GM20431 (cell line): Measurements from ENCODE around the gene RARB.

Source experiments
- in situ Hi-C: fragments of 300-500 bp; cut with MseI, MboI; formaldehyde crosslinking; loops from one replicate; pipeline ENCODE4 v1.15.0; 2020; ENCODE audit warnings: low sequenced_read_pairs; ENCODE audit not compliant: unreplicated experiment

RARB gene

DNA sequence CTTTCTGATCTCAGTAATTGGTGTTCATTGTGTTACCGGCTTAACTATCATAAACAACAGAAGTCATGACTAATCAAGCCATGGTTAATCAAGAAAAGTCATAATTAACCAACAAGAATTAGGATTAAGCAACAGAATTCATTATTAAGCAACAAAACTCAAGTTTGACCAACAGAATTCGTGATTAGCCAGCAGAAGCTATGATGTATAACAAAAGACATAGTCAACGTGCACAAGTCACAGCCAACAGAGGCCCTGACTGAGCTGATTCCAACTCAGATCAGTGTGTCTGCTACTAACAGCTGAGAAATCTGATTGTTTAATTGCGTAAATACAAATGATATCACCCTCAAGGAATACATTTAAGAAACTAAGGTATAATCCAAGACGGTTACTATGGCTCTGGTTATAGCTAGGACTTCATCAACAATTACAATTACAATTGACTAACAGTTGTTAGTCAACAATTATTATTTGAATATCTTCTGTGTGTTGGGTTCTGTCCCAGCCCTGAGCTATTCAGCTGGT is 67.7 kb downstream of the RARB start:
- in situ Hi-C loops, result no loop called here

DNA sequence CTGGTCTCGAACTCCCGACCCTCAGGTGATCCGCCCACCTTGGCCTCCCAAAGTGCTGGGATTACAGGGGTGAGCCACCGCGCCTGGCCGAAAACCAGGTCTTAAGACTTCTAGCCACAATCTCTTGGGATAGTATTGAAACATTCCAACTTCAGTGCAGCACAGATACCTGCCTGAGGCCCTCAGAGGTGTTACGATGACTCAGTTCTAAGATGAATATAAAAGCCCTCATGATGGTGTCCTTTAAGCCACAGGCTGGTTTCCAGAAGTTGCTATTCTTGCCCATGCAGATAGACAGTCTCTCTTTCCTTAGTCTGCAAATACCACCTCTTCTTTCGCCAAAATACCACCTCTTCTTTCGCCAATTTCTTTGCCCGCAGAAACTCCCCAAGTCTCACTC is 69.0 kb downstream of the RARB start:
- in situ Hi-C loops, result no loop called here

DNA sequence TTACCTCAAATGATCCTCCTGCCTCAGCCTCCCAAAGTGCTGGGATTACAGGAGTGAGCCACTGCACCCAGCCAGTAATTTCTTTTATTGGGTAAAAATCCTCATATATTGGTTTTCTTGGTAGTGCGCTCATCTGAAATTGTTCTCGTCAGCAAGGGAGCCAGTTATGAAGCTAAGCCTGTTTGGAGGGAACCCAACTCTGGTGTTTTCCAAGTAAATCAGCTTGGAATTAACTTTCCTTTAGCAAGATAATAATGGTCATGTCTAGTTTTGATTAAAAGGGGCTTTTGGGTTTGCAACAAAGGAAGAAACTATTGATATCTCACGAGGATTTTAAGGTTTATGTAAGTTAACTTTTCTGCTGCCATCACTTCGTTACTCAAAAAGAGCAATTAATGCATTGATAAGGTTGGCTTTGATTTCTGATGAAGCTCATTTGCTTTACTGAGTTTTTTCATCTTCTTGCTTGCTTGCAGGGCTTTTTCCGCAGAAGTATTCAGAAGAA is 72.7 kb downstream of the RARB start:
- in situ Hi-C loops, result no loop called here

DNA sequence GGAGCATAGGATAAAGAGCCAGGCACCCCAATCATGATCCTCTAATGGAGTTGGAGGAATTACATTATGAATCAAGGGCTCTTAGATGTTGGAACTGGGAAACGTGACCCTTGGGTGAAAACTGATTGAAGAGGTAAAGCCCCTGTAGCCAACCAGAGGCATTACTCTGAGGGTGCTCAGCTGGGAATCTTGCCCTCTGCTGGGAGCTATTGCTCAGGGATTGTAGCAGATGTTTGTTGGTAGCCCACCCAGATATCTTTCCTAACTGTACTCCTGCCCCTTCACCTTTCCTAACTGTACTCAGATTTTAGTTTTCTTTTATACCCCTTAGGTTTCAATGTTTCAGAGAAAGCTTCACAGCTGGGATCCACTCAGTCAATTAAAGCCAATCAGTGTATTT is 74.2 kb downstream of the RARB start:
- in situ Hi-C loops, result no loop called here

DNA sequence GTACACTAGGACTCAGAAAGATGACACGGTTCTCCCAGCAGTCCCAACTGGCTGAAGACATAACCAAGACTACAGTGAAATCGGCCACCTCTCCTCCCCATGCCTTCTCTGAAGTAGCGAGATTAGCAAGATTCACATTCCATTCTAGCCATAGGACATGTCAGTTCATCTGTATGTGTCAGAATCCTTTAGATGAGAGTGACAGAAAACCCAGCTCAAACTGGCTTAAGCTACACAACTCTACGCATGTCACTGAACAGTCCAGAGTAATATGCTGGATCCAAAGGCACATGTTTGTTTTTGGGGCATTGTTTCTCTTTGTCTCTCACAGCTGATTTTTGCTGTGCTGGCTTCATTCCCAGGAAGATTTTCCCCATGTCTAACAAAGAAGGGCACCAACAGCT is 75.8 kb downstream of the RARB start:
- in situ Hi-C loops, result no loop called here

DNA sequence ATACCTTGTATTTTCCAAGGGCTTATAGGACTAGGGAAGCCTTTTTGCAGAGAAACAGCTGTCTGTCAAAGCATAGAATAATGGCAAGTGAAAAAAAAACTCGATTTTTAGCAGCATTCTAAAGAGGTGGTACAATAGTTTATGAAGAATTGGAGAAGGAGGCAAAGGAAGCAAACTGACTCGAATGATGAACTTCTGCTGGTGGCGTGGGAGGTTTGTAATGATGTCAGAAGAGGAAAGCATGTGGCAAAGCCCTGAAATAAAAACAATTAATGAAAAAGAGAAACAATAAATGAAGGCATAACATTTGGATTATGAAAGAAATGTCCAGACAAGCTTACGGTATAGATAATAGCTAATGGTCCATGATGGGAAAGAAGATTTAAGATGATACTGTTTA is 77.5 kb downstream of the RARB start:
- in situ Hi-C loops, result no loop called here

DNA sequence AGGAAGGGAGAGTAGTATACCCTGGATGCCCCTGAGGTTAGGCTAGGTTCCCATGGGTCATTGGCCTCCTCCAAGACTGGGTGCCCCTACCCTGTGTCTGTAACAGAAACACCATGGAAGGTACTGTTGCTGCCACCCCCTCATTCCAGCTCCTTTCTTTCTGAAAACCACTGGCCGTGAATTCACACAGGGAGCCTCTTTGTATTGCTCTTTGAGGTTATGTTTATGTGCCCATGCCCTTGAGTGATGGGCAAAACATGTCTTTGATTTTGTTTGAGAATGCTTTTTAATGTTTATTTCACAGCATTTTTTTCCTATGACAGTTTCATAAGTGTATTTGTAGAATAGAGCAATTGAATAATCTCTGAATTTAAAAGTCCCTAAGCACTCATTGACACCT is 79.7 kb downstream of the RARB start:
- in situ Hi-C loops, result no loop called here

DNA sequence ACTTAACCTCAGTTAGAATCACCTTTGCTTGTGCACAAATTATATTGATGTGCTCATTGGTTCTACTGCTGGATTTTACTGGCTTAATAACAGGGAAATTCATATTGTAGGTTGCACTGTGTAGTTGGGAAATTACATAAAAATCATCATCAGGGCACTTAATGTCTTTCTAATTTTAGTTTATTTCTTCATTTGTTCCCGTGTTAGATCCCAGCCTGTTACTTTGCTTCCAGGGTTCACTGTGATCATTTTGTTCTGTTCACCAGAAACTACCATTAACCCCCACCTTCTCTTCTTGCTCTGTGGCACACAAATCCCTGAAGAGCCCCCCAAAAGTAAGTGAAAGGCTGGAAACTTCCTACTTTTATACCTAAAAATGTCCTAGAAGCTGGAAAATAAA is 80.4 kb downstream of the RARB start:
- in situ Hi-C loops, result no loop called here

DNA sequence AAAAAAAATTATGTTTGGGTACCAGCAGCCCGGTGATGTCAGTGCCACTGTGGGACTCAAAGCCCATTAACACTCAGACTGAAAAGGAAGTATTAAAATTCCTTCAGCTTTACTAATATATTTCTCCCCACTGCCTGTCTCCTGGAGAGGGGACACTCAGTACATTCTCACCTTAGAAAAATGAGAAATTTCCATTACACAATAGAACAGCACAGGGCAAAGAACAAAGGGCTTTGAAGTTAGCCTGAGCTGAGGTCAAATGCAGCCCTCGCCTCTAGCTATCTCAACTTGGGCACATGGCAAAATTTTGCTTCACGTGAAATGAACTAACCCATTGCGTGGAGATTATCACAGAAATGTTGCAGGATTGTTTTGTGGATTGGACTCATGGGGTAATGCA is 80.8 kb downstream of the RARB start:
- in situ Hi-C loops, result no loop called here

DNA sequence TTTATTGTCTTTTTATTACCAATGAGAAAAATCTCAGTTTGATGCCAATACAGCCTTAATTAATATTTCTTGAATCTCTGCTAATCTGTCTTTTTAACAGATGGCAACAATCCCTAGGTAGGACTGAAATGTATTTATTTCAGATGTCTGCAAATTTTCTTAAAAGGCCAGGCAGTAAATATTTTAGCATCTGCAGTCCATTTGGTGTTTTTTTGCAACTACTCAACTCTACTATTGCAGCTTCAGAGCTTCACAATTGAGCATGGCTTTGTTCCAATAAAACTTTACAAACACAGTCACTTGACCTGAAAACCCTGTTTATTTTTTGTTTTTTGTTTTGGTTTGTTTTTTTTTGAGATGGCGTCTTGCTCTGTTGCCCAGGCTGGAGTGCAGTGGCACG is 82.7 kb downstream of the RARB start:
- in situ Hi-C loops, result no loop called here

DNA sequence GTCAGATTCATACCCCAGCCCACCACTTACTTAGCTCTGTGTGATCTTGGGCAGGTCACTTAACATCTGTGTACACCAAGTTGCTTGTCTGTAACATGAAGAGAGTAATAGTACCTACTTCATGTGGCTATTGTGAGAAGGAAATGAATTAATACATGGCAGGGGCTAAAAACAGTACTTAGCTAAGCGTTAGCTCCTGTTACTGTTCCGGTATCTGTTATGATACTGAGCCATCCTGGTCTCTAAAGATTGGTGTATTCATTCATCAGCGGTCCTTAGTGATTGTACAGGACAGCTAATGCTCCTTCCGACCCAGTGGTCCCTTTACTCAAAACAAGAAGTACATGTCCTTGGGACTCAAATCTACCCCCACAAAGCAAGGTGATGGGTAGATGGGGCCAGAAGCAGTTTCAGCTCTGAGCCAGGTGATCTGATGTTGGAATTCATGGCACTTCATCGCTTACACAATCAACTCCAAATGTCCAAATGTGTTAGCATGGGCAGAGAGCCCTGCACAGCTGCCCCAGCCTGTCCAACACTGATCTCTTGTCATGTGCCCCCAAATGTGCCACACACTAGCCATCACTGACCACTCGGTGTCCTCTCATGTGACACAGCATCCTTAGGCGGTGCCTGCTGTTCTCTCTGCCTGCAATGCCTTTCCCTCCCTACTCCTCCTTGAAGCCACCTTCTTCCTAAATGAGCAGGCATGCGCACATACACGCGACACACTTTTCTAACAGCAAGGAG is 84.1 kb downstream of the RARB start:
- in situ Hi-C loops, result no loop called here

DNA sequence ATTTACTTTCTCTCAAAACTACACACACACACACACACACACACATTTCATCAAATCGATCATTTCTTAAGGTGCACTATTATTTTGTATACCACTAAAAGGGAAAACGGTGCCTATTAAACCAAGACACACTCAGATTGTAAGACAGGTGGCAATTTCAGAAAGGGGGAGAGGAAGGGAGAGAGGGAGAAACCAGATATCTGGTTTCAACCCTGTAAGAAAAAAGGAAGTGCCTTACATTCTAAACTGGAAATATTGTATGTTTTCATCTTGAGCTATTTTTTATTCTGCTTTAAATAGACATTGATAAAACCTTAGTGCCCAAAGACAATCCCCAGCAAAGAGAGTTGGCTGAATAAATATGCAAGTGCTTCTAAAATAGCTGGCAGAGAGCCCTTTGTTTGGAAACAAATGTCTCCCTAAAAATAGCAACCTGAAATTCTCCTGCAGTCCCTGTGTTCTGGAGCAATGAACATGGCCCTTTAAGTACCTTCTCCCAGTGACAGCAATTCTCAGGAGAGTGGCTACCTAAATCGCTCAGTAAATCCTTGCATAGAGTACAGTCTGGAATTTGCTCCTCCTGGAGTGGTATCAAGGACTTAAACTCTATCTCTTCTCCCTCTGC is 85.7 kb downstream of the RARB start:
- in situ Hi-C loops, result no loop called here

DNA sequence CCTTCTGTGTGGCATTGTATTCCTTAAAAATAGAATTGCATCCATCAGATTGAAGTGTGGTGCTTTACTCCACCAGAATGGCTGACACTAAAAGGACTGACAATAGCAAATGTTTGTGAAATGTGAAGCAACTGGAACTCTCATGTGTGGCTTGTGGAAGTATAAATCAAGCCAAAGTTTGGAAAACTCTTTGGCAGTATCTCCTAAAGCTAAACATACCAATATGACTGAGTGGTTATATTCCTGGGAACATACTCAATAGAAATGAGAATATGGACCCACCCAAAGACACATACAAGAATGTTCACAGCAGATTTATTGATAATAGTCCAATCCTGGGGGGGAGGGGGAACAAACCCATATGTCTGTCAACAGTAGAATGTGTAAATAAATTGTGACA is 87.1 kb downstream of the RARB start:
- in situ Hi-C loops, result no loop called here

DNA sequence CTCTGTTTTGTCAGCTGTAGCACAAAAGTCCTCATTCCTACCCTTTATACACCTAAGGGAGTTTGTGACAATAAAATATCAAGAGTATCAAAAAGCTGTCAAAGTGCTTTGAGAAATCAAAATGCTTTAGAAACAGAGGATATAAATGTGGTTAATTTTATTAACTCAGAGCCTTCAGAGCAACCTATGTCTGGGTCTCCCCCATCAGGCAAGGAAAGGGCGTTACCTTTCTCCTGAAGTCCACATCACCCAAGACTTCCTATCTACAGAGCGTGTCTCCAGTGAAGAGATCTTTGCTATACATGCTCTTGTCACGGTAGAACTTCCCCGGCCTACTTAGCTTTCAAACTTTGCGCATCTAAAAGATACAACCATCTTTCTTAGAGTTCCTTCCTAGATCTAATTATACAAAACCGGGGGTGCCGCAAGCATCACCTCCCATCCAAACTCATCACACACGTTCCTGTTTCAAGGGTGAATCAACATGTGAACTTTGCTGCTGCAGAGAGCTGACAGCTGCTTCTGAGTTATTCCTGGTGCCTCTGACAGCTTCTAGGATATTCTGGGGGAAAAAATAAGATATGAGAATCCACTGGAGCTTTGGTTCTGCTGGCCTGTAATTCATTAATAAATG is 93.0 kb downstream of the RARB start:
- in situ Hi-C loops, result no loop called here

DNA sequence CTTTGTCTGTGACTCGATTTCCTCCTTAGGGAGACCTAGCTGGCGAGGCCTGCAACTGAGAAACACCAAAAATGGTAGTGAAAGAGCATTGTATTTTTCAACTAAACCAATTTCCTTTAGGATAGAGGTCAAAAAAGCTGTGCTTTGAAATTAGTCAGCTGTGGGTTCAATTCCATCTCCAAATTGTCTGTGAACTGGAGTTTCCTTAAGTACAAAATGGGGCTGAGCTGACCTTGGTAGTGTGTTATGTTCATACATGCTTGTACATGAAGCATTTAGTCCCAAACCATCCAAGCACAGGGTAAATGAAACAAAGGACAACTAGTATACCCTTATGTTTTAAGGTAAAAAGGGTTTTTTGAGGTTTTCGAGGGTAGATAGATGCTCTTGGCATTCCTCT is 99.3 kb downstream of the RARB start:
- in situ Hi-C loops, result no loop called here

DNA sequence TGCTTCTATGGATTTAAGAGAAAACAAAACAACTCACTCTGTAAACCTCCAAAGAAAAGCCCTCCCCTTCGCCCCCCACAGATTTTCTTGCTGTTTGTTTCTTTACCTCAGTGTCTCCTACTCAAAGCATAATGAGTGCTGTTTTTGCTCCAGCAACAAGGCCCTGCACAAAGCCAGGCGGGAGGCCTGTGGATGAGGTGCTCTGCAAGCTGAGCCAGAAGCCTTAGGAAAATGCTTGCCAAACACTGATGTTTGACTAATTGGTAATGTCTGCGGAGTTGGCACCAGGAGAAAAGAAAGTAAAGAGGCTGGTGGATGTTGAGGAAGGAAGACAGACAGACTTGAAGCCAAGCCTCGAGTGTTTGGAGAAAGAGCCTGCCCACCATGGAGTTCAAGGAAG is 99.7 kb downstream of the RARB start:
- in situ Hi-C loops, result no loop called here

DNA sequence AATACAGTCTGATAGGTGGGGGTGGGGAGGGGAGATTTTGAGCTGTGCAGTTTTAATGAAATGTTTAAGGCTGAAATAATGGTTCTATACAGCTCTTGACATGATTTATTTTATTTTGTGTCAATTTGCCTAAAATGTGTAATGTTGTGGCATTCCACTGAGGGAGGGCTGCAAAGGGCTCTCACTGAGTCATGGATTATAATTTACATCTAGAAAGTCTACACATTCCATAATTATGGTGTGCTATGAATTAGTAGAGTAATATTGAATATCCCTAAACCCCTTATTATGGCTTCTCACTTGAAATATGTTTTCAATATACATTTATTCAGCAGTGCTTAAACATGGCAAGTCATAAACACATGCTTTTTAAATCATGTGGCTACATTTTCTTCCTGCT is 103.9 kb downstream of the RARB start:
- in situ Hi-C loops, result no loop called here

DNA sequence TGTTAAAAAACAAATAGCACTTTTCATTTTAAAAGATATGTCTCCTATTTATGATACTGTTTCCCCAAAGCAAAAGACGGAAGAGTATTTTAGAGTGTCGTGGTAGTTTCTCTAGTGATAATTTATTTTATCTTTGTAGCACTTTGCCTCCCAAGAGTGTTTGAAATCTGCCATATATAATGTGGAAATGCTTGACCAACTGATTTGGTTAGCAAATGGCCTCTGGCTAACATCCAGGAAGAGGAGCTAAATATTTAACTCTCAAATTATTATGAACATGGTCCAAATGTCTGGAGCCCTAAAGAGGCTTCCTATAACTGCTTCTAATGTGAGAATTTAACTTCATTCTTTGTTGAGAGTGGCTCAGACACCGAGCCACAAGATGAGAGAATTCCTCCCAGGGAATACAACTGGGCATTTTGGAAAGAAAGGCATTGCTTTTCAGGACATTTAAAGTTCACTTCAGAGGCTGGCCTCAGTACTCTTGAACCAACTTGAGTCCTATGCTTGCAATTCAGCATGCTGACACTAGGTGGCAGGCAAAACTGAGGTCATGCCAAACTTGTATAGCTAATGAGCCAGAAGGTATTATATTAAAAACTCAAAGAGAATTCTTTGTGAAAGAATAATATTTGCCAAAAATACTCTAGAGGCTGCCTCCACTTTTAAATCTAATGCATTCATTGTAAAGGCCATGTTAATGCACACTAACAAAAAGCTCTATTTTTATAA is 104.5 kb downstream of the RARB start:
- in situ Hi-C loops, result no loop called here

DNA sequence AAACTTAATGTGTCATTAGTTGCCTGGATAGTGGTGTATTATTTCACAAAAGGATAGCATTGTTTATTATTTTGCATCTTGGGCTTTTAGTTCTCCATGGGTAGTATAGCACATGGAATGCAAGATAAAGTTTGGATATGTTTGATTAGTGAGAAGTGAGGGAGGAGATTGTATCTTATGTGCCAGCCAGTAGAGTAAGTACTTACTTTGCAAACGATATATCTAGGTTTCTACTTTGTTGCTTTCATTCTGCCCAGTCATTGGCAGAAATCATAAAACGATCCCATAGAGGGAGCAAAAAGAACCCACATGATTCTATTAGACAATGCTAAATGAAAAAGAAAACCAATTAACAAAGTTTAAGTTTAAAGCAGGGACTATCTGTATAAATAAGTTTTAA is 105.3 kb downstream of the RARB start:
- in situ Hi-C loops, result no loop called here

DNA sequence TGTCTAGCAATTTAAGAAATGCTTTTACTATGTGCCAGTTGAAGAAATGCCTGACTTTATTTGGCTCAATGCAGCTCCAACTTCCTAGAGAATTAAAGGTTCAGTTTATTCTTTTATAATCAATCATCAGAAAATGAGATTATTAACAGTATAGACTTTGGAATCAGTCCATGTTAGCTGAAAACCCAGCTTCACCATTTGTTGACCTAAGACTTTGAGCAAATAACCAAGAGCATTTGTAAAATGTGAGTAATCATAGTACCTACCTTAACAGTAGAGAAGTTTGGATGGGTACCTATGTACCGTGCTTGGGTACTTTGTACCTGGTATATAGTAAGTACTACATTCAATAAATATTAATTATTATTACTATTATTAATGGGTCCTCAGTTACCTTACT is 105.9 kb downstream of the RARB start:
- in situ Hi-C loops, result no loop called here
